Activated effector memory CD4-positive, alpha-beta T cell treated with Interleukin-2 at 50 U/mL for 16 hours (primary cell): ENCODE measurements around the gene RASL10B.

ENCODE experiments used
- DNase-seq: peaks from one replicate; pipeline ENCODE4 v3.0.0-alpha.2; 2020

RASL10B gene

DNA sequence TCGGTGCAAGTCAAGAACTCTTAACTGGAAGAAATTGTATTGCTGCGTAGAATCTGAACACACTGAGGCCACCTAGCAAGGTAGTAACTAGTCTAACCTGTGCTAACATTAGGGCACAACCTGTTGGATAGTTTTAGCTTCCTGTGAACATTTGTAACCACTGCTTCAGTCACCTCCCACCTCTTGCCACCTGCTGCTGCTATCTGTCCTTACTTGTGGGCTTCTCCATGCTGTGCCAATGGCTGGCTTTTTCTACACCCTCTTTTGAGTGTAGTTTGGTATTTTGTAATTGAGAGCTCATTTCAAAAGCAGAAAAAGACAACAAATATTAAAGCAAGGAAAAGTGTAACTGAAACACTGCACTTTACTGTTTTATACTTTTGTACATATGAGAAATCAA is 7.7 kb upstream of the RASL10B start:
- DNase-seq: no peak

DNA sequence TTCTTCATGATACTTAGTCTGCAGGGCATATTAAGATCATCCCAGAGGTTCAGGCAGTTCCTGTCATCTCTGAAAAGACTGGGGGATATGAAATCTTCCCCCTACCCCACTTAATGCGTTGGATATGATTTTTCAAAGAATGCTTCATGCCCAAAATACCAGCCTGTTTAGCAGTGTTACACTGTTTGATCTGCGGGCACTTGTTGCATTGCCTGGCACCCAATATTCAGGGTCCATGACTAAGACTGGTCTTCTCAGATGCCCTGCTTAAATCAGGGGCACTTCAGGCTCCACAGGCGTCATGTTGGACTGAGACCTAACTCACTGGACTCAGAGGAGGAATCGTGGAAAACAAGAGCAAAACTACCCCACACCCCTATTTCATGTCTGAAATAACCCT is 6.4 kb upstream of the RASL10B start:
- no peak for DNase-seq

DNA sequence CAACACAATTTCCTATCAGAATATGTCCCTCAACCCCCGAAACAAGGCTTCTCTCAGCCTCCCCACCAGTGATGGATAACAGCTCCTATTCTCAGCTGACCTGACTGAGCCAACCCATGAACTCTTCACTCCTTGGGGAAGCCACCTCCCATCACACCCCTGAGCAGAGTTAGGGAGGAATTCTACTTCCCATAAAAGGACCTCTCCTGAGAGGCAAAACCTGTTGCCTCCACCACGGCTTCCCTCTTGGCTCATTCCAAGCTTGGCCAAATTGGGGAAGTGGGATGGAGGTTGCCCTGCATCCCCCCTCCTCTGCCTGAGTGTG is 5.7 kb upstream of the RASL10B start:
- no peak for DNase-seq

DNA sequence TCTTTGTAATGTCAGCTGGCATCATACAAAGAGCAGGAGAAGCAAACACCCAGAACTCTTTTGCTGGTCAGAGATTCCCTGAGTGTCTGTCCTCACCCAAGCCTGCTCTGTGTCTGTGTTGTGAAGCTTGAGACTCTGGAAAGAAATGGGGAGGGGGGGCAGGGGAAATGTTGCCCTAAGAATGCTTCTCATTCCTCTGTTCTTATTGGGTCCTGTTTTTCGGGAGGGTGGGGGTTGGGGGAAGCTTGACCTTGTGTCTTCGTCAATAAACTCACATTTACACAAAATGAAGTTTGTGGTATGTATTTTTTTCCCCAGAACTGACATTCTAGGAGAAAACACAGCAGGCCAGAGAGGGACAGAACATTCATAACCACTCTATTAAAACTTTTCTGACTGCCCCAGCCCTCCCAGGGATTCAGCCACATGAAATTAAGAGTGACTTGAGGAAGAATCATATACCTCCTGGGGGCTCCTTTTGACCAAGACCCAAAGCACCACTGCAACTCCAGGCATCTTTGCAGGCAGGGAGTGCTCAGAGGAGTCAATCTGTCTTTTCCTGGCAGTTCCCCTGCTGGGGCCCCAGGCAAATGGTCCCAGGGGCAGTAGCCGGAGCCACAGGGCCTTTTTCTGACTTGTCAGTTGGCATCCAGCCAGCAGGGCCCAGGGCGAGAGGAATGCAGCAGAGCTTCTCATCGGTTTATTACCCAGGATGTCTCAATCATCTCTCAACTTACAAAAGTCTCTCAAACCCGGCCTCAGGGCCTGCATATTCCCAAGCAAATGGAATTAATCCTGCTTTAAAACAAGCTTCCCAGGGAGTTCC is 5.1 kb upstream of the RASL10B start:
- DNase-seq: no peak

- no peak for DNase-seq
Measured at GRCh38 chr17:35726953-35727460, 4.4 kb upstream of the RASL10B start.

DNA sequence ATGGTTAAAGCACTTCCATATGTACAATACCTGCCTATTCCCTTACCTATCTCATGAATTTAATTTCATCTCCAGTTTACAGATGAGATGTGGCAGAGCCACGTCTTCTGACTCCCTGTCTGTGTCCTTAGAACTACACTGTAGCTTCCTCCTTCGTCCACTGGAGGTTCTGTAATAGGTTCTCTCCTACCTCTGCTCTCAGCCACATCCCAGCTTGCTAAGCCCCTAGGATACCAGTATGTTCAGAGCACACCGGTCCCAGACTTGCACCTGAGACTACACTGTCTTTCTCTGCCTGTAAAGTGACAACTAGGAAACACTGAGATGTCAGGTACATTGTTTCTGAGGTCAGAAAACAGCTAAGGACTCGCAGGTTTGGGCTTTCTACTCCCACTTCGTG is 3.8 kb upstream of the RASL10B start:
- no peak for DNase-seq

- no peak for DNase-seq
Measured at GRCh38 chr17:35728551-35728950, 2.9 kb upstream of the RASL10B start.

DNA sequence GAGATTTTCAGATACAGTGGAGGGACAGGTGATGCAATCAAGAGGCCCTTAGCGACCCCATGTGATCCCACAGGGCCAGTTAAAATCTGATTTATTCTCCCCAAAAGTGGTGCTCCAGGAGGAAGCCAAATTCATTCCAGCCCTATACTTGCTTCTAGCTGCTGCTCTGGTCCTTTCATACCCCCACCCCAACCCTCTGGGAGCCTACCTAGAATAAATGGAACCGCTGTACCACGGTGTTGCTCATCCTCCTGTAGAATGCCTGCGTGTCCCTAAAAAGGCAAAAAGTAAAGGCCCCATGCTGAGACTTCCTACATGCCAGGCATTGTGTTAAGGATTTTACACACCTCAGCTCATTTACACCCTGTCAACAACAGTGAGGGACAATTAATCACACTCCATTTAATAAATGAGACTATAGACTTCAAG is 2.0 kb upstream of the RASL10B start:
- no peak for DNase-seq

DNA sequence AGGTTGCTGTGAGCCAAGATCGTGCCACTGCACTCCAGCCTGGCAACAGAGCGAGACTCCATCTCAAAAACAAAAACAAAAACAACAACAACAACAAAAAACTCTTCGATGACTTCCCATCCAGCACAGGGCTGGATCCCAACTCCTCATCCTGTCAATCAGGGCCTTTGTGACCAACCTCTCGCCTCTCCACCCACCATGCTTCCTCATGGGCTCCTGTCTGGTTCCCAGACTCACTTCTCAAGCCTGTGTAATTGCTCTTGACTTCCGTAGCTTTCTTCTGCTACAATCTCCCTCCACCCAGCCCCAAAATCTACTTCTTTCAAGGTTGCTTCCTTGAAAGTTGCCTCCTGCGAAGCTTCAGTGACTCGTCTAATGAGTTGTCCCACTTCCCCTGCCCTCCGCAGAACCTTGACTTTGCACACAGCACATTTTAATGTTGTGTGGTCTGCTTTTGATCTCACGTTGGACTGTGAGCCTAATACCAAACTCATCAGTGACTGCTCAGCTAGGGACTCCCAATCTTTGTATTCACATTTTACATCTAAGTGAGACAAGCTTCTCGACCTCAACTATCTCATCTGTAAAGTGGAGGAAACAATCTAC is 936 bp upstream of the RASL10B start:
- DNase-seq: no peak

DNA sequence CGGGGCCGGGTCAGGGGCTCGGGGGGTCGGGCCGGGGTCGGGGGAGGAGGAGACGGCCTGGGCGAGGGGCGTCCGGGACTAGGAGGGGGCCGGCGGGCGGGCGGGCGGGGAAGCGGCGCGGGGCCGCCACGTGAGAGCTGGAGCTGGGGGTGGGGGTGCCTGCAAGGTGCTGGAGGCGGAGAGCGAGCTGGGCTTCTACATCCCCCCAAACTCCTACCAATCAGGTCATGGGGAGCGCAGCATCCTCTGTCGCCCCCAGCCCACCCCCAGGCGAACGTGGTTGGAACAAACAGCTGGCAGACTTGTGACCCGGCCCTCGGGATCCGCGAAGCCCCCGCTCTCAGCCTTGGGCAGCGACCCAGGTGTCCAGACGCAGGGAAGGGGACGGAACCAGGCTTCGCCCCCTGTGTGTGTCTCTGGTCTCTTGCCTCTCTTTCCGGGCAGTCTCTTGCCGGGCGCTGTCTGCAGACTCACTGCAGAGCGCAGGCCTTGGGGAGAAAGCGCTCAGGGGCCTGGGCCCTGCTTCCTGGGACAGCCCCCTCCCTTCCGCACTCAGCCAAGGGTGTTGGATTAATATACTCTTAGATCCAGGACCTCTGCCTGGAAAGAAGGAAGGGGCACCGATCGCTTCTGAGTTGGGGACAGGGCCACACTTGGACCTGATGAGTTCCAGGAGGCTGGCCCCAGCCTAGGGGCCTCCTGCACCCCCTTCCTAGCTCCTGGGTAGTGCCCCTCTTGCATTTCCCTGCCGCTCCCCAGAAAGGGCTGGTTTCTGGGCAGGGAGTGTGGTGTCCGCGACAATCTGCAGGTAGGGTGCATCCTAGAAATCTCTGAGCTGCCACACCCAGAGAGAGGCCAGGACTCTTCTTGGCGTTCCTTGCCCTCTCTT is 722 bp downstream of the RASL10B start:
- DNase-seq: no peak

DNA sequence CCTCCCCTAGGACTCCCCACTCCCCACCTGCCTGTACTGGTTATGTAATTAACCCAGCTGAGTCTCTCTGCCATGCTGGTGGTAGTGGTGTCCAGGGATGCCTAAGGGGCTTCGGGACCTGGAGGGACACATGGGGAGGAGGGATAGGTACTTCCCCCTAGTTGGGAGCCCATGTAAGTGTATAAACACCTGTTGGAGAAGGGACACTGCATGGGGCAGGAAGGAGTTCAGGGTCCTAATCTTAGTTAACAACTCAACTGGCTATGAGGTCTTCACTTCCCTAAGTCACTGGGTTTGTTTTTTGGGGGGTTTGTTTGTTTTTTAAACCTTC is 1.3 kb downstream of the RASL10B start:
- DNase-seq: no peak

- DNase-seq: no peak
Measured at GRCh38 chr17:35733366-35733765, 1.9 kb downstream of the RASL10B start.

GRCh38 chr17:35734396-35734795 is 3.0 kb downstream of the RASL10B start:
- no peak for DNase-seq

- DNase-seq: no peak
Measured at GRCh38 chr17:35735036-35735805, 3.8 kb downstream of the RASL10B start.

GRCh38 chr17:35736236-35736635 is 4.8 kb downstream of the RASL10B start:
- no peak for DNase-seq

GRCh38 chr17:35738519-35739133 is 7.2 kb downstream of the RASL10B start:
- DNase-seq: no peak

DNA sequence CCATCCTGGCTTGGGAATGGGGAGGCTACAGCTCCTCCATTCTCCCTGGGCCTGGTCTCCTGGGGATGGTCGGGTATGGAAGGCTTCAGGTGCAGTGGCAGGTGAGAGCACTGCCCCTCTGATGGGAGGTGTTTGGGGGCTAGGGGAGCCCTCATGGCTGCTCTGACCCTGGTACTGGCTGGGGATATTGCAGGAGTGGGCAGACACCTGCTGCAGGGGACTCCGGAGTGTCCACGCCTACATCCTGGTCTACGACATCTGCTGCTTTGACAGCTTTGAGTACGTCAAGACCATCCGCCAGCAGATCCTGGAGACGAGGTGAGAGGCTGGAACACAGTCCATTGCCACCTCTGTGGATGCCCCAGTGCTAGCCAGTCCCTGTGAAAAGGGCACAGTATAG is 8.8 kb downstream of the RASL10B start:
- DNase-seq: no peak

GRCh38 chr17:35740997-35741931 is 9.8 kb downstream of the RASL10B start:
- DNase-seq: no peak

GRCh38 chr17:35742496-35742895 is 11.1 kb downstream of the RASL10B start:
- no peak for DNase-seq

DNA sequence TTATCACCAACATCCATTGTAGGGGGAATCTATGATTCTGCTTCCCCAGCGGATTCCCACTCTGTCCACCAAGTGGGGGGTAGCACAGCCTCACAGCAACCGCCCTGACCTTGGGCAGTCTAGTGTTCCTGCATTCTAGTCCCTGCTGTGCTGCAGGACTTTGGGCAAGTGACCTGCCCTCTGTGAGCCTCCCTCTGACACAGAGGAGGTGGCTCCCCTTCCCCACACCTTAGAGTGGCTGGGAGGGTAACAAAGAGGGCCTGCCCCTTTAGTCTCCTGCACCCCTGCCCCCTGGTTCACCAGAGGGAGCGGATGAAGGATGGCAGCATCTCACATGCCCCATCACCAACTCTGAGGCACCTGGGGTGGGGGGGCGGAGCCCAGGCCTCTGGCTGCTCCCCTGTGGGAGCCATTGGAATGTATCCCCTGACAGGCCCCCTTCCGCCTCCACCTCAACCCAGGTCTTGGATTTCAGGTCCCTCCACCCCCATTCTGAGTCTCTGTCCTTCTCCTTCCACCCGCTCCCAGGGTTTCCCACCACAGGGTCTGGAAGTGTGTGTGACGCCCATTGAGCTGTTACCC is 11.5 kb downstream of the RASL10B start:
- DNase-seq: no peak
